ENCODE measurements around the gene JAK1. TPM values are rescaled to one million over a fixed set of nuclear protein-coding genes. Genes with fewer than 3 reads are reported as not detected.
A peak's percentile ranks its signal among the peaks of the same experiment; 100 is the strongest.

JAK1 gene
- total RNA-seq, 1 donor from 2014 or later, result 156 TPM

- DNase-seq (no peak), ATAC-seq (no peak)
- Histone ChIP-seq H3K4me3 (no peak overlapping the region), H3K9me3 (no peaks in the 10 kb centered on the region), H3K4me1 (peaks cover 14% of the 10 kb centered on the region), H3K27me3 (ENCODE audit: low read depth) (no peaks in the 10 kb centered on the region), H3K36me3 (peaks cover 93% of the 10 kb centered on the region), H3K27ac (no peak overlapping the region)
- TF ChIP-seq, protein P1, sequence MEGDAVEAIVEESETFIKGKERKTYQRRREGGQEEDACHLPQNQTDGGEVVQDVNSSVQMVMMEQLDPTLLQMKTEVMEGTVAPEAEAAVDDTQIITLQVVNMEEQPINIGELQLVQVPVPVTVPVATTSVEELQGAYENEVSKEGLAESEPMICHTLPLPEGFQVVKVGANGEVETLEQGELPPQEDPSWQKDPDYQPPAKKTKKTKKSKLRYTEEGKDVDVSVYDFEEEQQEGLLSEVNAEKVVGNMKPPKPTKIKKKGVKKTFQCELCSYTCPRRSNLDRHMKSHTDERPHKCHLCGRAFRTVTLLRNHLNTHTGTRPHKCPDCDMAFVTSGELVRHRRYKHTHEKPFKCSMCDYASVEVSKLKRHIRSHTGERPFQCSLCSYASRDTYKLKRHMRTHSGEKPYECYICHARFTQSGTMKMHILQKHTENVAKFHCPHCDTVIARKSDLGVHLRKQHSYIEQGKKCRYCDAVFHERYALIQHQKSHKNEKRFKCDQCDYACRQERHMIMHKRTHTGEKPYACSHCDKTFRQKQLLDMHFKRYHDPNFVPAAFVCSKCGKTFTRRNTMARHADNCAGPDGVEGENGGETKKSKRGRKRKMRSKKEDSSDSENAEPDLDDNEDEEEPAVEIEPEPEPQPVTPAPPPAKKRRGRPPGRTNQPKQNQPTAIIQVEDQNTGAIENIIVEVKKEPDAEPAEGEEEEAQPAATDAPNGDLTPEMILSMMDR (IDR thresholded peaks at IDR 0.05), result no peak
- intact Hi-C loops (cut with DNase I), result no loop called here
These were observed 109.0 kb downstream of the JAK1 start for GRCh38 chr1:64857347-64857746.

DNA sequence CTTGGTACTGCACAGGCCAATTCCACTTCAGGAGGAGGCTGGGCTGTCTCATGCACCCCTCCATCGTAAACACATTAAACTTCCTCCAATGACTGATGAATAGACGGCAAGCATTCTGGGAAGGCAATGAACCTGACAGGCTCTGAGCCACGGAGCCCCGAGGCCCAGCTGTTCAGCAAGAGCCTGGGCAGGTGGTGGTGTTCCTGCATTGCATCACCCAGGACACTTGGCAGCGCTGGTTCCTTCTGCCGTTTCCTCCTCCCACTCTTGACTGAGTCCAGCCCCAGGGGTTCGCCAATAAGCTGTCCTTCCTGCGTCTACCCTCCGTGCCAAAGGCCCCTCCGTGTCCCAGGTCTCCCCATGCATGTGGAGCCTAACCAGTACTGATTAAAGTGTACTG lies 109.8 kb downstream of the JAK1 start:
- Histone ChIP-seq H3K27me3 (ENCODE audit: low read depth) (no peaks in the 10 kb centered on the region), H3K27ac (no peak overlapping the region), H3K36me3 (peaks cover 94% of the 10 kb centered on the region), H3K4me3 (no peak overlapping the region), H3K9me3 (no peaks in the 10 kb centered on the region), H3K4me1 (peaks cover 8% of the 10 kb centered on the region)
- intact Hi-C loops (cut with DNase I), result no loop called here
- TF ChIP-seq, protein P1 (IDR thresholded peaks at IDR 0.05), result no peak
- DNase-seq (peak; percentile 73), ATAC-seq (peak; percentile 70 to 84)

DNA sequence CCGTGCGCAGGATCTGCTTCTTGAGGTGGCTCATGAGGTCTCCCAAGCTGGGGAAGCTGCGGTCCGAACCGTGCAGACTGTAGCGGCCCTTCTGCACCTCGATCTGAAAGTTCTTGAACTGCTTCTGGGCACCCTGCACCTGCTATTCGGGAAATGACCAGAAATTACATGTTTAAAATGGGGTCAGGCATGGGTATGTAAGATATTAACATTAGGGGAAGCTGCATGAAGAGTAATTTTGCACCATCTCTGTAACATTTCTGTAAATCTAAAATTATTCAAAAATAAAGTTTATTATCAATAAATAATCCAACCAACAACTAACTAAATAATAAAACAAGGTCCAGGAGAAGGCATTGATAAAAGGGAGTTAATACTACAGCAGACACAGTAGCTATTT lies 110.8 kb downstream of the JAK1 start:
- intact Hi-C loops (cut with DNase I), result no loop called here
- TF ChIP-seq, protein P1 (IDR thresholded peaks at IDR 0.05), result no peak

GRCh38 chr1:64854674-64855073 lies 111.7 kb downstream of the JAK1 start:
- intact Hi-C loops (cut with DNase I), result no loop called here
- H3K27me3 ChIP-seq (ENCODE audit: low read depth), result no peaks in the 10 kb centered on the region
- TF ChIP-seq, protein P1 (IDR thresholded peaks at IDR 0.05), result no peak
- H3K4me1 ChIP-seq, result peaks cover 8% of the 10 kb centered on the region
- no peak for ATAC-seq
- no peak overlapping the region for H3K27ac ChIP-seq
- H3K36me3 ChIP-seq, result peaks cover 100% of the 10 kb centered on the region
- no peak overlapping the region for H3K4me3 ChIP-seq
- no peaks in the 10 kb centered on the region for H3K9me3 ChIP-seq
- no peak for DNase-seq

More for the DNA sequence above, 110.8 kb downstream of the JAK1 start:
- Histone ChIP-seq H3K27ac (no peak overlapping the region), H3K4me1 (peaks cover 8% of the 10 kb centered on the region), H3K36me3 (peaks cover 100% of the 10 kb centered on the region), H3K4me3 (no peak overlapping the region), H3K9me3 (no peaks in the 10 kb centered on the region), H3K27me3 (ENCODE audit: low read depth) (no peaks in the 10 kb centered on the region)
- DNase-seq (no peak), ATAC-seq (no peak)

DNA sequence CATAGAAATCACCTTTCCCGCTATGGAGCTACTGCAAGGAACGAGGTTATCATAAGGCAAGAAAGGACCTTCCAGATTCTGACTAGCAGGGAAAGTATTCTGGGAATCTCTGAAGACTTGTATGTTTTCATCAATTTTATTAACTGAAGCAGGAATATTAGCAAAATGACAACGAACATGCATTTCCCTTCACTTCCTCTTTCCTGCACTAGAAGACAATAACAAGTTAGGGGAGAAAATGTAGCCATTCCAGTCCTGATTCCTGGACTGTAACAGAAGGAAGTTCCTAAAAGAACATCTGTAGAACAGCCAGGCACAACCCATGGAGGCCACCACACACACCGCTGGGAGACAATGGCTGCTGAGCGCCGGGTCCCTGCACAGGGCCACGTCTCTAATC lies 114.7 kb downstream of the JAK1 start:
- TF ChIP-seq, protein P1 (IDR thresholded peaks at IDR 0.05), result no peak
- no peak for ATAC-seq
- H3K36me3 ChIP-seq, result peaks cover 100% of the 10 kb centered on the region

GRCh38 chr1:64850846-64851245 lies 115.5 kb downstream of the JAK1 start:
- Histone ChIP-seq H3K27ac (no peak overlapping the region), H3K9me3 (no peaks in the 10 kb centered on the region), H3K36me3 (peaks cover 100% of the 10 kb centered on the region), H3K27me3 (ENCODE audit: low read depth) (no peaks in the 10 kb centered on the region), H3K4me1 (no peaks in the 10 kb centered on the region), H3K4me3 (no peak overlapping the region)
- ATAC-seq (no peak), DNase-seq (no peak)
- intact Hi-C loops (cut with DNase I), result no loop called here
- TF ChIP-seq, protein P1 (IDR thresholded peaks at IDR 0.05), result no peak

More for the DNA sequence above, 114.7 kb downstream of the JAK1 start:
- Histone ChIP-seq H3K9me3 (no peaks in the 10 kb centered on the region), H3K4me1 (peaks cover 4% of the 10 kb centered on the region), H3K4me3 (no peak overlapping the region), H3K27ac (no peak overlapping the region), H3K27me3 (ENCODE audit: low read depth) (no peaks in the 10 kb centered on the region)
- no peak for DNase-seq
- intact Hi-C loops (cut with DNase I), result no loop called here
